ENCODE data around the gene MTX3. TPM values are rescaled to one million over a fixed set of nuclear protein-coding genes. Genes with fewer than 3 reads are reported as not detected.

MTX3 gene
- total RNA-seq, 6 donors from 2014 or later, result 3.1 to 17.0 (median 10.6) TPM

GRCh38 chr5:79974886-79975285 is 16.2 kb downstream of the MTX3 start:
- Histone ChIP-seq H3K9me3 (no peaks in the 10 kb centered on the region), H3K4me3 (no peak overlapping the region), H3K36me3 (peaks cover 0 to 25% (median 4%) of the 10 kb centered on the region in 4 donors), H3K4me1 (no peaks in the 10 kb centered on the region), H3K27ac (no peak overlapping the region), H3K27me3 (no peaks in the 10 kb centered on the region)
- ATAC-seq (ENCODE audit: low FRiP score in 2 of 2) (peak in 1 of 2 donors; percentile 63), DNase-seq (no peak)
- WGBS, 2 donors, result 82 to 90% methylated on average over 2 of the region's 2 CpGs
- no peak for TF ChIP-seq EP300 (IDR thresholded peaks at IDR 0.05)

GRCh38 chr5:79973996-79974395 is 17.1 kb downstream of the MTX3 start:
- ATAC-seq (ENCODE audit: low FRiP score in 2 of 2) (no peak), DNase-seq (no peak)
- Histone ChIP-seq H3K4me1 (no peaks in the 10 kb centered on the region), H3K27me3 (no peaks in the 10 kb centered on the region), H3K4me3 (no peak overlapping the region), H3K27ac (no peak overlapping the region), H3K9me3 (no peaks in the 10 kb centered on the region), H3K36me3 (peaks cover 0 to 17% (median 4%) of the 10 kb centered on the region in 4 donors)
- 81 to 83% methylated on average over 3 of the region's 3 CpGs for WGBS, 2 donors
- TF ChIP-seq CTCF (IDR thresholded peaks at IDR 0.05), result no peak
- TF ChIP-seq POLR2A (IDR thresholded peaks at IDR 0.05), result no peak
- TF ChIP-seq EP300 (IDR thresholded peaks at IDR 0.05), result no peak
- TF ChIP-seq POLR2AphosphoS5 (IDR thresholded peaks at IDR 0.05), result no peak

GRCh38 chr5:79973511-79973910 is 17.6 kb downstream of the MTX3 start:
- no peaks in the 10 kb centered on the region for H3K9me3 ChIP-seq
- H3K4me1 ChIP-seq, result no peaks in the 10 kb centered on the region
- H3K36me3 ChIP-seq, result peaks cover 0 to 15% (median 4%) of the 10 kb centered on the region in 4 donors
- TF ChIP-seq CTCF (IDR thresholded peaks at IDR 0.05) (no peak), POLR2AphosphoS5 (IDR thresholded peaks at IDR 0.05) (no peak), EP300 (IDR thresholded peaks at IDR 0.05) (no peak), POLR2A (IDR thresholded peaks at IDR 0.05) (no peak)
- WGBS, 2 donors, result 57 to 81% methylated on average over 3 of the region's 3 CpGs
- DNase-seq (no peak), ATAC-seq (ENCODE audit: low FRiP score in 2 of 2) (no peak)
- no peak overlapping the region for H3K27ac ChIP-seq
- H3K4me3 ChIP-seq, result no peak overlapping the region
- H3K27me3 ChIP-seq, result no peaks in the 10 kb centered on the region

- Histone ChIP-seq H3K9me3 (no peaks in the 10 kb centered on the region), H3K27ac (no peak overlapping the region), H3K4me1 (no peaks in the 10 kb centered on the region), H3K36me3 (peaks cover 0 to 5% (median 0%) of the 10 kb centered on the region in 4 donors), H3K27me3 (no peaks in the 10 kb centered on the region), H3K4me3 (no peak overlapping the region)
- DNase-seq (no peak), ATAC-seq (ENCODE audit: low FRiP score in 2 of 2) (no peak)
- 80 to 83% methylated on average over 4 of the region's 4 CpGs for WGBS, 2 donors
- TF ChIP-seq CTCF (IDR thresholded peaks at IDR 0.05) (no peak), POLR2AphosphoS5 (IDR thresholded peaks at IDR 0.05) (no peak), EP300 (IDR thresholded peaks at IDR 0.05) (no peak), POLR2A (IDR thresholded peaks at IDR 0.05) (no peak)
These were observed 19.9 kb downstream of the MTX3 start for GRCh38 chr5:79971156-79971555.

- DNase-seq (no peak), ATAC-seq (ENCODE audit: low FRiP score in 2 of 2) (no peak)
- Histone ChIP-seq H3K9me3 (no peaks in the 10 kb centered on the region), H3K27ac (no peak overlapping the region), H3K36me3 (no peaks in the 10 kb centered on the region), H3K4me1 (no peaks in the 10 kb centered on the region), H3K4me3 (no peak overlapping the region), H3K27me3 (no peaks in the 10 kb centered on the region)
- TF ChIP-seq EP300 (IDR thresholded peaks at IDR 0.05) (no peak), POLR2A (IDR thresholded peaks at IDR 0.05) (no peak)
- 87 to 89% methylated on average over 5 of the region's 5 CpGs for WGBS, 2 donors
These were observed 24.6 kb downstream of the MTX3 start for GRCh38 chr5:79966448-79966847.

- DNase-seq (no peak), ATAC-seq (ENCODE audit: low FRiP score in 2 of 2) (no peak)
- no peak overlapping the region for H3K27ac ChIP-seq
- no peaks in the 10 kb centered on the region for H3K4me1 ChIP-seq
- no peaks in the 10 kb centered on the region for H3K9me3 ChIP-seq
- no peaks in the 10 kb centered on the region for H3K36me3 ChIP-seq
- no peak overlapping the region for H3K4me3 ChIP-seq
- H3K27me3 ChIP-seq, result no peaks in the 10 kb centered on the region
- TF ChIP-seq CTCF (IDR thresholded peaks at IDR 0.05), result no peak
- no peak for TF ChIP-seq POLR2A (IDR thresholded peaks at IDR 0.05)
- TF ChIP-seq EP300 (IDR thresholded peaks at IDR 0.05), result no peak
- no peak for TF ChIP-seq POLR2AphosphoS5 (IDR thresholded peaks at IDR 0.05)
- WGBS, 2 donors, result 67 to 68% methylated on average over 7 of the region's 7 CpGs
These were observed 26.9 kb downstream of the MTX3 start for GRCh38 chr5:79964136-79964535.

Data from upper lobe of left lung (tissue), 6 donors.